ENCODE measurements around the gene RGS3.
"Not testable (repeated sequence)": the region's sequence is repeated elsewhere in the genome, so short reads cannot be mapped to it uniquely, and the experiment has no call there.

Gene RGS3

DNA sequence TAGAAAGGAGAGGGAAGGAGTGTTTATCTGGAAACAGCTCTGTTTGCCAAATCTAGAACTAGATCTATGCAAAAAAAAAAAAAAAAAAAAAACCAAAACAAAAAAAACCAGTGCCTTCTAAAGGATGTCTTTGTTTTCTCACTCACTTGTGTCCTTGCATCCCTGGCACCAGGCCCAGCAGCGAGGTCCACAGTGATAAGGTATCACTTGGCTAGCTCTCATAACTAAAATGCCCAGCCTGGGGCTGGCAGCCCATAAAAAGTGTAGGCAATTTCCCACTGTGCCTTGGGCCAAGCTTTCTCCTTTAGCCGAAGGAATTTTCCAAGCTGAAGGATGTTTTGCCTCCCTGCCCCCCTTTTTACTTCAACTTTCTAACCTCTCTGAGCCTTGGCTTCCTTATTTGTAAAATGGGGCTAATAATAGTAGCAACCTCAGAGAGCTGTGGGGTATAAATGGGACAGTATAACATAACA lies 20.8 kb downstream of the RGS3 start:
- TF ChIP-seq CTCF (IDR thresholded peaks at IDR 0.05; ENCODE audit: low read depth, low read length, missing control alignments): no peak
- no peak overlapping the region for H3K4me3 ChIP-seq (ENCODE audit: low read depth, low read length)
- no peak for DNase-seq (ENCODE audit: low read depth)

- H3K4me3 ChIP-seq (ENCODE audit: low read depth, low read length): no peak overlapping the region
- no peak for TF ChIP-seq CTCF (IDR thresholded peaks at IDR 0.05; ENCODE audit: low read depth, low read length, missing control alignments)
- DNase-seq (ENCODE audit: low read depth): no peak
These were observed 22.2 kb downstream of the RGS3 start for GRCh38 chr9:113485761-113486115.

DNA sequence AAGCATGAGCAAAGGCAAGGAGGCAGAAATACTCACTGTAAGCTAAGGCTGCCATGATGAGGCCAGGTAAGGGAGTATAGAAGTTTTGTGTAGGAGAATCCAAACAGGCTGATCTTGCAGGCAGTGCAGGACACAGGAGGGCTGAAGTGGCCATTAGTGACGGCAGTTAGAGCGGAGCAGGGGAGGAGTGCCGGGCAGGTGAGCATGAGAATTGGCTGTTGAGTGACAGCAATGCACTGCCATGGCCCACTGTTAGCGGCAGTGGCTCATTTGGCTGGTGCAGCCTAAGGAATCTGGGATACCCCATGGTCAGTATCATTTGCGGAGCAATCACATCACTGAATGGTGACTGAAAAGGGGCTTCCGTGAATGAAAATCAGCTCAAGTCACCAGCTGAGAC lies 22.8 kb downstream of the RGS3 start:
- no peak for TF ChIP-seq CTCF (IDR thresholded peaks at IDR 0.05; ENCODE audit: low read depth, low read length, missing control alignments)
- no peak for DNase-seq (ENCODE audit: low read depth)

GRCh38 chr9:113488071-113488470 lies 24.5 kb downstream of the RGS3 start:
- no peak for TF ChIP-seq CTCF (IDR thresholded peaks at IDR 0.05; ENCODE audit: low read depth, low read length, missing control alignments)
- no peak for DNase-seq (ENCODE audit: low read depth)
- no peak overlapping the region for H3K4me3 ChIP-seq (ENCODE audit: low read depth, low read length)

More for the DNA sequence above, 22.8 kb downstream of the RGS3 start:
- H3K4me3 ChIP-seq (ENCODE audit: low read depth, low read length): no peak overlapping the region

GRCh38 chr9:113488490-113488889 lies 25.0 kb downstream of the RGS3 start:
- no peak overlapping the region for H3K4me3 ChIP-seq (ENCODE audit: low read depth, low read length)
- TF ChIP-seq CTCF (IDR thresholded peaks at IDR 0.05; ENCODE audit: low read depth, low read length, missing control alignments): no peak
- DNase-seq (ENCODE audit: low read depth): no peak

DNA sequence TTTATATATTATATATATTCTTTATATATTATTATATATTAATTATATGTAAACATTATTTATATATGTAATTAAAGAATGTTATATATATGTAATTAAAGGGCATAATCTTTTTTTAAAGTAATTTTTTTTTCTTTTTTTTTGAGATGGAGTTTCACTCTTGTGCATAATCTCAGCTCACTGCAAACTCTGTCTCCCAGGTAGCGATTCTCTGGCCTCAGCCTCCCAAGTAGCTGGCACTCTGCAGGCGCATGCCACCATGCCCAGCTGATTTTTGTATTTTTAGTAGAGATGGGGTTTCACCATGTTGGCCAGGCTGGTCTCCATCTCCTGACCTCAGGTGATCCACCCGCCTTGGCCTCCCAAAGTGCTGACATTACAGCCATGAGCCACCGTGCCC lies 27.6 kb downstream of the RGS3 start:
- H3K4me3 ChIP-seq (ENCODE audit: low read depth, low read length); DNase-seq (ENCODE audit: low read depth): not testable (repeated sequence)

- H3K4me3 ChIP-seq (ENCODE audit: low read depth, low read length): no peak overlapping the region
- no peak for TF ChIP-seq CTCF (IDR thresholded peaks at IDR 0.05; ENCODE audit: low read depth, low read length, missing control alignments)
- no peak for DNase-seq (ENCODE audit: low read depth)
These were observed 29.0 kb downstream of the RGS3 start for GRCh38 chr9:113492343-113493202.

All from GM12864 (cell line).